NCI-H82 (cell line): Measurements from ENCODE around the gene COL4A6.
"Not testable (repeated sequence)": the region's sequence is repeated elsewhere in the genome, so short reads cannot be mapped to it uniquely, and the experiment has no call there.

Source experiments
- DNase-seq: peaks from one replicate; lab custom pipeline; 2025; lab: John Stamatoyannopoulos, UW

Gene COL4A6

DNA sequence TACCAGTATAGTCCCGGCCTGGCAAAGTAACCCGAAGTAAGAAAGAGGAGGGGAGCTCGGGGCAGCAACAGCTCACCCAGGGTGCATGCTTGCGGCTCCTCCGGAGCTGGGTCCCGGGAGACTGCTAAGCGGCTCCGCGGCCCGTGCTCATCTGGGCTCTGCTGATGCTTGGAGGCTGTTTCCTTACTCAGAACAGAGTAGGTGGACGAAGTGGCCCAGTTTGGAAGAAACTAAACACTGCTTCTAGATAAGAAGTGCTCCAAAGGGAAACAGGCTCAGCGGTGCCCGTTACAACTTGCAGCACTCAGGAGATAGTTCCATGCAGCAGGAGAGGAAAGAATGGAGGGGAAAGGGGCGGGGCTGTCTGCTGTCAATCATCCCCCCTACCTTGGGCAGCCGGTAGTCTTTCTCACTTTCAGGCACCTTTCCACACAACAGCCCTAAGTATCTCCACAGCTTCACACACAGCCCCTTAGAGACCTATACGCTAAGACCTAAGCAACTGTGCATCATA, at the start of gene COL4A6:
Gene COL4A6, minus strand, starts transcription at position 313 of the 514 bp plus-strand sequence. Its CDS starts 226 bp downstream, at position 87.
- DNase-seq = no peak

DNA sequence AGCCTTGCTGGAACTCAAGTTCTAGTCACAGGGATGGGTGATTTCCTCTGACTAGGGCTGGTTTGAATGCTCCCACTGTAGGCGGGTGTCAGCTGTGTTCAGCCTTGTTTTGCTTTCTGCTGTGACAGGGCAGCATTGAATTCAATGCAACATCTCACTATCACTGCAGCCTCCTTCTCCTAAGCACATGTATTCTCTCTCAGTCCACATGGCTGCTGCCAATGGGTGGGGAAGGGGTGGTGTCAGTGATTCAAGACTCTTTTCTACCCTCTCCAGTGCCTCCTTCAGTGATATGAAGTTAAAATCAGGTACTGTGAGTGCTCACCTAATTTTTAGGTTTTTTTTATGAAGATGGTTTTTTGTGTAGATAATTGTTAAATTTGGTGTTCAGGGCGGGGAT, 47.7 kb upstream of the COL4A6 start:
- DNase-seq = no peak

DNA sequence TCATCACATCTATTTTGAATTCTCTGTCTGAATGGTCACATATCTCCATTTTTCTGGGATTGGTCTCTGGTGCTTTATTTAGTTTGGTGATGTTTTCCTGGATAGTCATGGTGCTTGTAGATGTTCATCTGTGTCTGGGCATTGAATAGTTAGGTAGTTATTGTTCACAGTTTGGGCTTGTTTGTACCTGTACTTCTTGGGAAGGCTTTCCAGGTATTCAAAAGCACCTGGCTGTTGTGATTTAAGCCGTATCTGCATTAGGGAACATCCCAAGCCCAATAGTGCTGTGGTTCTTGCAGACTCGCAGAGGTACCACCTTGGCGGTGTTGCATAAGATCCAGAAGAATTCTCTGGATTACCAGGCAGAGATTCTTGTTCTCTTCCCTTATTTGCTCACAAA, 46.0 kb upstream of the COL4A6 start:
- no peak for DNase-seq

DNA sequence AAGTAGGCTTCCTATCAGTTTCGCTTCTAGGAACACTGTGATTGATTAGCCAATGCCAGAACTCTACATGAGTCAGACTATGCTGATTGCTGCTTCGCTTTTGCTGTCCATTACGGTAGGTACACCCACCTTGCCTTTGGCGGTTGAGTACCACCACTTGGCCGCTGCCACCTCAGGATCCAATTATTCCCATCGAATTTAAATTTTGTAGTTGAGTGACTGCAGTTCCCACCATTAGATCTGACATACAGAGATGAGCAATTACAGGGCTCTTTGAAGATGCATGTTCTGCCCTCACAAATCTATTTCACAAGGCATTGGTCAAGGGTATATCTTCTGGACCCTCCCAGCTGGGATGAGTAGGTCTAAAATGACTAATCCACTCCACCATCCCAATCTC, 43.3 kb upstream of the COL4A6 start:
- DNase-seq = not testable (repeated sequence)

DNA sequence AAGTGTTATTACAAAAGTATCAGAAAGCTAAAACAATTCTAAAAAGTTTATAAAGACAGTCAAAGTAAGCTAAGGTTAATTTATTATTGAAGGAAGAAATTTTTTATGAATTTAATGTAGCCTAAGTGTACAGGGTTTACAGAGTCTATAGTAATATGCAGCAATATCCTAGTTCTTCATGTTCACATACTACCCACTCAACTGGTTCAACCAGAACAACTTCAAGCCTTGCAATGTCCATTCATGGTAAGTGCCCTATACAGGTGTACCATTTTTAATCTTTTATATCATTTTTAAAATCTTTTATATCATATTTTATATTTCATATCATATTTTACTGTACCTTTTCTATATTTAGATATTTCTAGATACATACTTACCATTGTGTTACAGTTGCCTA, 35.8 kb upstream of the COL4A6 start:
- no peak for DNase-seq

DNA sequence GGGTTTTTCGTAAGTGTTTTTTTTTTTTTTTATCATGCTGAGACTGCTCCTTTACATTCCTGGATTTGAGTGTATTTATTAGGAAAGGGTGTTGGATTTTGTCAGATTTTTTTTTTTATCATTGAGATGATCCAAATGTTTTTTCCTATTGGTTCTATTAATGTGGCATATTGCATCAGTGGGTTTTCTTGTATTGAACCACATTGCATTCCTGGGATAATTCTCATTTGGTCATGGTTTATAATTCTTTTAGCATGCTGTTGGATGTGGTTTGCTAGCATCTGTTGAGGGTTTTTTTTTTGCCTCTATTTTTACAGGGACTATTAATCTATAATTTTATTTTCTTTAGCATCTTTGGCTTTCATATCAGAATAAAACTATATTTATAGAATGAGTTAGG, 30.3 kb upstream of the COL4A6 start:
- DNase-seq = no peak

DNA sequence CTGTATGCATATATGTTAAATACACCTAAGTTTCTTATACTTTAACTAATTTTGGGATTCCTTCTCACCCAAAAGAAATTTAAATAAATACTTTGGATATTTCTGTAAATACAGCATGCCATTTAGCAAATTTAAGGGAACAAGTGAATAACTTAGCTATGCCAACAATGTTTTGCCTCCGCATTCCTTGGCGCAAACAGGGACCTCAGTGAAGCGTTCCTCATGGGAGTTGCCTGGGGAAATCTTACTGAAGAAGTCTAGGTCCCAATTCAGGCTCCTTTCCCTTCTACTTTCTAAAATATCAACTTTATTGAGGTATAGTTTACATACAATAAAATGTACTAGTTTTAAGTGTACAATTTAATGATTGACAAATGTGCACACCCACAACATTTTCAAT, 26.4 kb upstream of the COL4A6 start:
- DNase-seq = no peak

DNA sequence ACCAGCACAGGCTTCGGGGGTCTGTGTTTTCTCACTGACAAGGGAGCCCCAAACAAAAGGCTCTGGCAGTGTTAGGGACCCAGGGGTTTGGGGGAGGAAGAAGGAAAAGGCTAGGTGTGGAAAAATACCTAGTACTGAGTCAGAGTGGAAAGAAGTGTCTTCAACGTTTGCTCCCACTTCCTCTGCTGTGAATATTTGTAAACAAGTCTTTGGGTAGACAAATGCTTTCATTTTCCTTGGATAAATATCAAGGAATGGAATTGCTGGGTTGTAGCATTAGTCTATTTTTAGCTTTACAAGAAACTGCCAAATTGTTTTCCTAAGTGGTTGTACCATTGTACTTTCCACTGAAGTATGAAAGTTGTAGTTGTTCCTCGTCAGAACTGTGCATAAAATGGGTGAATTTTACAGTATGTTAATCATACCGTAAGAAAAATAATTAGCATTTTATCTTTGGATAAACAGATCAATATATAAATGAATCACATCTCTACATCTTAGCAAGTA, 18.8 kb upstream of the COL4A6 start:
- DNase-seq = no peak

DNA sequence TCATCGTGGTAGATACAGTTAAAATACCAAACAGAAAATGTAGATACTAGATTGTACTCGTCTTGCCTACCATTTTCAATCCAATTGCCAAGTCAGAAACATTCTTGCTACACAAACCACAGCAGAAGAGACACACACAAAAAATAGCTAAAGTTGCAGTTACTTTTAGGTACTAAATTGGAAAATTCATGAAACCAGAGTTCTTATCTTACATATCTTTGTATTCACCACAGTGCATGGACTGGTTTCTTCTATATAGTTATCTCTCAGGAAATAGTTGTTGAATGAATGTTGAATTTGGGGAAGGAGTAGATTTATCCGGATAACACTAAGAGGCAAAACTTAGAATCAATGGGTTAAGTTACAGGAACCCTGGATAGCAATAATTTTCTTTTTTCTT, 15.6 kb upstream of the COL4A6 start:
- DNase-seq = no peak

DNA sequence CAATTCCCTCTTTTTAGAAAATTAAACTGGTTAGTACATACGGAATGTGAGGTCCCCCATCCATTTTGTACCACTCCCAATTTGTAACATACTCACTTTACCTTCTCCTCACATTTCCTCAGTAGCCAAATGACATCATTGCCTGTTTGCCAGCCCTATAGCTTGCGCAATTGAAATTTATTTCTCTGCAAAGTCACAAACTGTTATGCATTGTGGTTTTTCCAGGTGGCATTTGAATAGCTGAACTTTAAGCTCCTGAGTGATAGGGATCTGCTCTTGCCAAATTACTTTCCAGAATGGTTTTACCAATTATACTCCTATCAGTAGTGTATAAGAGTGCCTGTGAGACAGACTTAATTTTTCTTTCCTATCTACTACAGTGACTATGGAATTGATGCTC, 9.1 kb upstream of the COL4A6 start:
- DNase-seq = no peak

DNA sequence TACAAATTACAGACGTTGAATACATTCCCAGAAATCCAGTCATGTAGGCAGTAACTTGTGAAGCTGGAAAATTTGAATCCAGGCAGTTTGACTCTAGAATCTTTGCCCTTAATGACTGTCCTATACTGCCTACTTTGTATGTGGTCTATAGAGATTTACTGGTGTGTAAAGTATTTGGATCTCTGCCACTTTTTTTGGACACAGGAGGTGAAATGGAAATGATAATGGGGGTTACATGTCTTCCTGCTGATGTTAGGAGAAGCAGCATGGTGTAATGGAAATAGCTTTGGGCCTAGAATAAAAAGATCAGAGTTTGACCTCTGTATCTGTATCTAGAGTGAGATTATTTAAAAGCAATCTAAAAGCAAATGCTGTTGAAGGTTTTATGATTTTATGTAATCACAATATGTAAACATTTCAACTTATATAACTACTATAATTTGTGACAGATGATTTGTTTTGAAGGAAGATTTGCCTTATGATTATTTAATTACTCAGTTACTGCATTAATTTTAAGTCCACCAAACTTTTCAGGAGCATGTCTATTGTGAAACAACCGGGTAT, 4.8 kb upstream of the COL4A6 start:
- no peak for DNase-seq

DNA sequence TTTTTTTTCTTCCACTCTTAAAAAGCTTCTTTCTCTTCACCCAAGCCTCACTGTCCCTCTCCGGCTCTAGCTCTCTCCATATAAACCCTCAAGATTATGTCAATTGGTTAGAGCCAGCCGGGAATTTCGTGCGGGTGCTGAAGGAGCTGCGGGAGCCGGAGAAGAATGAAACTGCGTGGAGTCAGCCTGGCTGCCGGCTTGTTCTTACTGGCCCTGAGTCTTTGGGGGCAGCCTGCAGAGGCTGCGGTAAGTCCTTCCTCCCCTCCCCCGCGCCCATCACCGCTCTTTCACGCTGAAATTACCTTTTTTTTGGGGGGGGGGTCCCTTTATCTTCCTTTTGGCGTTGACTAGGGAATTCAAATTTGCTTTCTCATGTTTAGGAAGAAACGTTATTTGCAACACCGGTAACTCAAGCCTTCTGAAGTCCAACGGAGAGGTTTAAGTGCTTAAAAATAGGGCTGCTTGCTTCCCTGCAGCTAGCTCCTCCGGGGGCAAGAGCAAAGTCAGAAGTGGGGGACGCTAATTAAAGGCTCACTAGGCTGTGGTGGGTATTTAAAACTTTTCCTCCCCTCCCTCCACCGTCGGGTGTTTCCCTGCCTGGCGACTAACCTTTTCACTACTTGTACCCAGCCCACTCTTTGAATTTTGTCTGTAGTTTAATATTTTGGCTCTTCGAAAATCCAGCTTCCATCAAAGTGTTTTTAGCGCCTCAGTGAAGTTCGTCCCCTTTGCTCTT, 1.9 kb upstream of the COL4A6 start:
- no peak for DNase-seq

DNA sequence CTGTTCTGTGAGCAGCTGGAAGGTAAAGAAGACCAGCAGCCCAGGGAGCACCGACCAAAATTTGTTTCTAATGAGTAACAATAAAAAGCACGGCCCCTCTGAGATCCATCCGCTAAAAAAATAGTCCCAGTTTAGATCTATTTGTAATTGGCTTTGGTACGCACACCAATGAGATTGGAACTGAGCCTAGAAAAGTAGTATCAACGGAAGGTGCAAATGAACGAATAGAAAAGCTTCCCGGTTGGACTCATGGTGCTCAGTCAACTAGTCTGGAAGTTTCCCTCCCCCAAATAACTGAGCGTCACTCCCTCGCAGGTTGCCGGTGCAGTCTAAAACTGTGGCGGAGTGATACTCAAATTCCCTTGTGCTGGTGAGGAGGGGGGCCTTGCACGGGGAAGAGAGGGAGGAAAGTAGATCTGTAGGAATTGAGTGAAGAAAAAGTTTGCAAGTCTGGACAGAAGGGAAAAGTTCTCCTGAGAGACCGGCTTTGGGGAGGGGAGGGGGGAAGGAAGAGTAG, 1.3 kb upstream of the COL4A6 start, which contains the start of gene COL4A5:
Gene COL4A5, plus strand, starts transcription at position 413 of the 517 bp plus-strand sequence. CDS start 288 bp downstream, outside the sequence.
- peak; percentile 17 for DNase-seq

DNA sequence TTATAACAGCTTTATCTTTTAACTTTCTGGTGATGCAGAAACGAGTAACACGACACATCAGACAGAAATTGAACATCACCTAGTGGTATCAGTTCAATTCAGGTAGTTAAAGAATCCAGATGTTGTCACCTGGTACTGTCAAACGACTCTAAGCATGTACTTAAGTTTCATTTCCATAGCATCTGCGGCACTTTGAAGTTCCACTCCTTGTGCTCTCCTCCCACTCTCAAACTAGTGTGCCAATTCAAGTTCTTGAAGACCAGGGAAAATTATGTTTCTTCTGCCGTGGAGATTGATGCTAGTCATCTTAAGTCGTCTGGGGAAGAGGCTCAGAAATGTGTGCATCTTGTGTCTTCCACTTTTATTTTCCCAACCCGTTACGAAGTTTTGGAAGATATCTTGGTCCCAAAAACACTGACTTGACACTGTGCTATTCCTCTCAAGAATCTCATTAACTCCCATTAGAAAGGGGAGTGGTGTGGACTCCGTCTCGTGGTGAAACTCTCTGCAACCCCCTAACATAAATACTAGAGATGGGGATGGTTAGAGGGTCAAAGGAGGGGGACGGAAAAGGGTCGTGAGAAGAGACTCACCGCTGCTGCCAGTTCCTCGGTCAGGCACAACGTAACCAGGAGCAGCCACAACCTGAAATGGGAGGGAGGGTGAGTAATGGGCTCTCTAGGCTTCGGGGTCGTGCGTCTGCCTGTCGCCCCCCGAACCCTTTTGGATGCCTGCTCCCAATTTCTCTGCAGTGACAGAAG, 693 bp downstream of the COL4A6 start:
- DNase-seq = no peak

DNA sequence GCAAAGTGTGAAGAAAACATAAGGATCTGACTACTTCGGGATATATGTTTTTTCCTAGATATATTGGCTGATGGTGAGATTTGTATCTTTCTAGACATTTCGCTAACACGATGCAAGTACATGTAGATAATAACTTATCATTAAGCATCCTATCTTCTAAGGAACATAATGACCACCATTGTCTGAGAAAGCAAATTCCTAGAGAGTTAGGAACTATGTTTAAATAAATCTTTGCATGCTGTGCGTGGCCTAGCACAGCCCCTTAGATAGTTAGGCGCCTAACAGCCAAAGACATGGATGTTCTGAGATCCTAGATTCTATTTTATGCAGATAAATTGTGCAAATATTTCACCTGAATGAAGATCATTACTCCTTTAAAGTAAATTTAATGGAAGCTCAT, 3.0 kb downstream of the COL4A6 start:
- DNase-seq = no peak

DNA sequence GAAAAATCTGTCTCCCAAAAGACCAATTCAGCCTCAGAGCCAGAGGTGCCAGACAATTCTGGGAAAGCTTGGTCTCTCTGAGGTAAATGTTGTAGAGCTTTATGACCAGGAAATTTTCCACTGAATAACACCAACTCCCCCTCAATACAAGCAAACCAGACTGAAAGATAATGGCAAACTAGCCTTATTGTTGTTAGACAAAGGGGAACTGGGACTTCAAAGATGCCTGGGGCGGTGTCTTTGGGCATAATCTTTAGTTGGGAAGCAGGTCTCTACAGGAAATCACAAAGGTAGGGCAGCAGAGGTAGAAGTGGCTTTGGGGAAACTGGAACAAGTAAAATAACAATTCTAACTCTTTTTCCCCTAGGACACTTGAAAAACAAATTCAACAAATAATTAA, 12.0 kb downstream of the COL4A6 start:
- DNase-seq = no peak

DNA sequence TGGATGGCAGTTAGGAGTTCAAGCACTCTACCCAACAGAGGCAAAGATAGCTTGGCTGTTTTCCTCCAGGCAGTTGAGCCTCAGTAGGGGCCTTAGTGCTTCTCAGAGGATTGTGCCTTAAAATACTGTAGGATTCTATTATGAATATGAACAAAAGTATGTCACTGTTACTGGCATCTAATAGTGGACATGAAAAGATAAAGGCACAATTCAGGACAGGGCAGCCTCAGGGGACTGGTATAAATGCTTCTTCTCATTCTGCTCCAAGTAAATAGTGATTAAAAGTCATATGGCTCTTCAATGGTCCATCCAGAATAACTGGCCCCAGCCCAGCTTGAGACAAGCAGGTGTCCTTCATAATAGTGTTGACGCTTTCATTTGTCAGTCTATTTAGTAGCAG, 17.7 kb downstream of the COL4A6 start:
- DNase-seq = no peak

DNA sequence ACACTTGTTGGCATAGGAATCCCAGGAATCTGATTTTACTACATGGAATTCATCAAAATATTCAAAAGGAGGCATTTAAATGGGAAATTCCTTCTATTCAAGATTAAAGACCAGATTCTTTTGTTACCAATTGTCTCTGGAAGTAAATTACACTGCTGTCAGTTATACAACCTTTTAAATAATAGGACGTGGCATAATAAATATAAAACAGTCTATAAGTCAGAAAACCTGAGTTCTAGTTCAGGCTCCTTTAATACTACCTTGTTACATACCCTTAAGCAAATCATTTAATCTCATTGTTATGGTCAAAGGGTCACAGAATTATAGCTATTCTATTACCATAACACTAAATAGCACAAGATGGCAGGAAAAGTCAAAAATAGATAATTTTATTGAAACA, 18.8 kb downstream of the COL4A6 start:
- no peak for DNase-seq

DNA sequence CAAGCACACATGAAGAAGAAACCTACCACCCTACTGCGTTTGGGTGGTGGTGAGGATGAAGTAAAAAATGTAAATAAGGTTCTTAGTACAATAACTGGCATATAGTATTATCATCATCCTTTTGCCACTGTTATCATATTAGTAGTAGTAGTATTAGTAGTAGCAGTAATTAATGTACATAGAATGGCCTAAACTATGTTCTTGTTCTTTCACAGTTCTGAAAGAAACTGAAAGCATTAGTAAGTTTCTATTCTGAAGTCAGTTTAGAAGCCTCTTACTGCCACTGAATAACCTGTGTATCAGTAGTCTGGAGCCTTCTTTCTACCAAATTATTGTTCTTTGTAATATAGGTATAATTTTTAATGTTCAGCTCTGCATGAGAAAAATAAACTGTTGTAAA, 21.0 kb downstream of the COL4A6 start:
- no peak for DNase-seq

DNA sequence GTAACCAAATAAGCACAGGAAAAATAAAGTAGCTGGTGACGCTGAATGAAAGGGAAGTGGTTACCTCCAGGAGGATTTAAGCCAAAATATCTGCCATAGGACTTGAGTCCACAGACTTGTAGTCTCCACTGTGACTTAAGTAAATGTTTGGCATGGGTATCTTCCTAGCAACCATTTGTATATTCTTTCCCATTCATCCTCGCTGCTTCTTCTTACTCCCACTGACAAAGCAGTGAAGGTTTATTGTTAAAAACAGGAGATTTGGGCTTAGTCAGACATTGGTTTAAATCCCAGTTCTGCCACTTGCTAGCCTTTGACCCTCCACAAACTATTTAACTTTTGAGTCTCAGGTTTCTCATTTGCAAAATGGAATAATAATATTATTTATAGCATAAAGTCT, 22.3 kb downstream of the COL4A6 start:
- DNase-seq = no peak

DNA sequence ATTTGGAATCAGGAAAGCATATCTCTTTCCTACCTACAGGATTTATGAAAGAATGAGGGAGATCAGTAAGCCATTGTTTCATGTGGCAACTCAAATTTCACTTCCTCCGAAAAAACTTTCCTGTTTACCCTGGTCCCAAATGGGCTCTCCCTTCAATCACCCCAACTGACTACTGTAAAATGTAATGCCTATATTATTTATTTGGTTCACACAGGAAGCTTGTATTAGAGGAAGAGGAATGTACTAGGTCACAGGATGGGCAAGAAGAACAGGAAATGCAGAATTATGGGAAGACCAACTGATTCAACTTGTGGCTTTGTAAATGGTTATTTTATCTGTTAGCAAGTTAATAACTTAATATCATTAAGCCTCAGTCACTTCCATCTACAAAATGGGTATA, 23.1 kb downstream of the COL4A6 start:
- no peak for DNase-seq

DNA sequence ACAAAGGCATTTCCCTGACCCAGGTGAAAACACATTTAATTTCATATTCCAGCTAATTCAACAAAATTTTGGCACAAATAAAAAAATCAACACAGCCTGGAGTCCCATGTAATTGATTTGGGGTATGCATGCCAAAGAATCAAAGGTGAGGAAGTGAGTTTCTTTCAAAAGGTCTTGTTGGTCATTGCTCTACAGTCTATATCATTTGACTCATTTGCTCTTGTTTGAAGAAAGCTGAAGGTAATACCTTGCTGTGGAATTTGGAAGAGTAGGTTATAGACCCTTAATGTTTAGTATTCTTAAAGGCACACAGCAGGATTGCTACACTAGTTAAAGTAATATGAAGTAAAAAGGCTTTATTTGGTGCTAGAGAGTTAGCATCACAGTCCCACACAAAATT, 25.4 kb downstream of the COL4A6 start:
- DNase-seq = no peak
